ENCODE measurements around the gene SBK2.
A peak's percentile ranks its signal among the peaks of the same experiment; 100 is the strongest.
"Not testable (repeated sequence)": the region's sequence is repeated elsewhere in the genome, so short reads cannot be mapped to it uniquely, and the experiment has no call there.

The SBK2 gene

GRCh38 chr19:55536951-55537740 is at the start of gene SBK2:
SBK2 (minus strand) TSS chr19:55537133; CDS start chr19:55536294, 839 bp downstream.
- DNase-seq (ENCODE audit: low read depth): no peak

GRCh38 chr19:55585658-55586339 is 48.9 kb upstream of the SBK2 start:
- DNase-seq (ENCODE audit: low read depth): peak; percentile 56

- DNase-seq (ENCODE audit: low read depth): no peak
Observed at GRCh38 chr19:55584871-55585270, 47.9 kb upstream of the SBK2 start.

GRCh38 chr19:55583897-55584296 is 47.0 kb upstream of the SBK2 start:
- not testable (repeated sequence) for DNase-seq (ENCODE audit: low read depth)

GRCh38 chr19:55582284-55582683 is 45.4 kb upstream of the SBK2 start:
- not testable (repeated sequence) for DNase-seq (ENCODE audit: low read depth)

- no peak for DNase-seq (ENCODE audit: low read depth)
Observed at GRCh38 chr19:55581823-55582223, 44.9 kb upstream of the SBK2 start.

GRCh38 chr19:55581145-55581822 is 44.4 kb upstream of the SBK2 start:
- no peak for DNase-seq (ENCODE audit: low read depth)

GRCh38 chr19:55580628-55581144 is 43.8 kb upstream of the SBK2 start, which contains the start of gene ZNF579:
ZNF579 (minus strand) TSS chr19:55580848; CDS start chr19:55579639, 1,209 bp downstream.
- peak; percentile 79 for DNase-seq (ENCODE audit: low read depth)

- DNase-seq (ENCODE audit: low read depth): no peak
Observed at GRCh38 chr19:55579766-55580621, 43.1 kb upstream of the SBK2 start.

- no peak for DNase-seq (ENCODE audit: low read depth)
Observed at GRCh38 chr19:55578761-55579747, 42.1 kb upstream of the SBK2 start.

GRCh38 chr19:55578031-55578760 is 41.3 kb upstream of the SBK2 start:
- DNase-seq (ENCODE audit: low read depth): no peak

- no peak for DNase-seq (ENCODE audit: low read depth)
Observed at GRCh38 chr19:55576746-55577145, 39.8 kb upstream of the SBK2 start.

GRCh38 chr19:55573929-55574328 is 37.0 kb upstream of the SBK2 start:
- not testable (repeated sequence) for DNase-seq (ENCODE audit: low read depth)

- DNase-seq (ENCODE audit: low read depth): not testable (repeated sequence)
Observed at GRCh38 chr19:55569477-55569876, 32.5 kb upstream of the SBK2 start.

- no peak for DNase-seq (ENCODE audit: low read depth)
Observed at GRCh38 chr19:55567708-55568328, 30.9 kb upstream of the SBK2 start.

GRCh38 chr19:55566823-55567222 is 29.9 kb upstream of the SBK2 start:
- DNase-seq (ENCODE audit: low read depth): no peak

- DNase-seq (ENCODE audit: low read depth): no peak
Observed at GRCh38 chr19:55563261-55563690, 26.3 kb upstream of the SBK2 start.

- DNase-seq (ENCODE audit: low read depth): no peak
Observed at GRCh38 chr19:55559684-55560083, 22.8 kb upstream of the SBK2 start.

GRCh38 chr19:55554741-55555152 is 17.8 kb upstream of the SBK2 start:
- no peak for DNase-seq (ENCODE audit: low read depth)
